Mucosa of descending colon (tissue), 3 donors: Measurements from ENCODE around the gene TMCO4. TPM values are rescaled to one million over a fixed set of nuclear protein-coding genes. Genes with fewer than 3 reads are reported as not detected.

Experiments used
- ATAC-seq: fragments of 200-7000 bp; cut with Tn5 transposase; one replicate; pipeline ENCODE4 v1.9.1; 2020; ENCODE audit warnings: mild to moderate bottlenecking, moderate library complexity
- DNase-seq, 3 donors: peaks; one replicate each; pipeline ENCODE4 v3.0.0-alpha.2; 2020
- H3K36me3 ChIP-seq: fragments of 200-600 bp; one replicate; pipeline ENCODE4 v1.8.0; 2021; ENCODE audit warnings: low read depth, mild to moderate bottlenecking
- H3K4me1 ChIP-seq: fragments of 200-600 bp; one replicate; pipeline ENCODE4 v1.8.0; 2021; ENCODE audit warnings: low read depth, mild to moderate bottlenecking
- H3K4me3 ChIP-seq: fragments of 200-600 bp; one replicate; pipeline ENCODE4 v1.8.0; 2021; ENCODE audit warnings: mild to moderate bottlenecking
- H3K9me3 ChIP-seq: fragments of 200-600 bp; one replicate; pipeline ENCODE4 v1.8.0; 2021; ENCODE audit warnings: mild to moderate bottlenecking
- intact Hi-C, 2 donors: fragments of 100-400 bp; cut with DNase I in 1 of 2; cut with micrococcal nuclease in 1 of 2; formaldehyde crosslinking; loops; one replicate each; pipeline versions ENCODE4 v1.11.0 to v1.11.1; 2022; cut with DNase I, micrococcal nuclease
- total RNA-seq, 3 donors: library from RNA; stranded (reverse); fragmentation: NEBNext Ultra II Directional in 2 of 3; extraction: Animal tissue kit (Norgen Biotek cat#: 25700) in 2 of 3; gene quantifications; one replicate each; pipeline versions ENCODE4 v1.2.1 to v1.2.4, GENCODE V29; 2021 to 2023
- TF ChIP-seq, protein P1 (sequence below): fragments of 200-600 bp; IDR thresholded peaks from one replicate; pipeline ENCODE4 v1.8.0; 2022; ENCODE audit warnings: antibody characterized with exemption, mild to moderate bottlenecking
- donor health status: DM: no; HTN: no; CAD: no; lungs with moderate emphysema.
- donor health status: DM: no; HTN: no; CAD: no.
- donor health status: DM: no; HTN: yes; CAD: no.

The TMCO4 gene
- total RNA-seq, 3 donors from 2014 or later, result 27.9 to 42.8 (median 31.9) TPM

DNA sequence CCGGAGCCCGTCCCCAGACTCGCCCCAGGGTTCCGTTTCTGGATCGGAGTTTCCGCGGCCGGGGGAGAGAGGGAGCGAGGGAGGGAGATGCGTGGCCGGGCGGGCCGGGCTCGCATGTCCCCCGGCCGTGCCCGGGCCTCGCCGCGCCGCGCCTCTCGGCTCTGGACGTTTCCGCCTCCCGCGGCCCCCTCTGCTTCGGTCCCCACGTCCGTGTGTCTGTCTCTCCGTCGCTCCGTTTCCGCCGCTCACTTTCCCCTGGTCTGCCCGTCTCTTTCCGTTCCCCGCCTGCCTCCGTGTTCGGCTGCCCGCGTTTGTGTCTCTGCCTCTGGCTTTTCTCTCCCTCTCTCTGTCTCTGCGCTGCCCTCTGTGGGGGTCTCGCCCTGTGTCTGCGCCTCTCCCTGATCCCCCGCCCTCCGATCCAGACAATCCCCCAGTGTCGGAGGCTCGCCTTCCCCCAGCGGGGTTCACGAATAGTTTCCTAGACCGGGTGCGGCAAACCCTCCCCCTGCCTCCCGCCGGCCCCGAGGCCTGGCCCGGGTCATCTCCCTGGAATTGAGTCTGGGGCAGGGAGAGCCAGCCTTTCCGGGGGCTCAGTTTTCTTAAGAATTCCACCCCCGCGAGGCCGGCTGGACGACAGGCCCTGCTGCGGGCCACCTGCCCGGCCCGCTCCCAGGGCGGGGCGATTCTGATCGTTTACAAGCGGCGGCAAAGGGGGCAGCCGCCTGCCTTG, 154.9 kb downstream of the TMCO4 start:
- no peaks in the 10 kb centered on the region for H3K9me3 ChIP-seq
- intact Hi-C loops, result loop anchor here in 1 of 2 donors (10.0 kb wide), 1 partner anchor 50 kb away; a partner anchor contains a TSS
- TF ChIP-seq, protein P1, sequence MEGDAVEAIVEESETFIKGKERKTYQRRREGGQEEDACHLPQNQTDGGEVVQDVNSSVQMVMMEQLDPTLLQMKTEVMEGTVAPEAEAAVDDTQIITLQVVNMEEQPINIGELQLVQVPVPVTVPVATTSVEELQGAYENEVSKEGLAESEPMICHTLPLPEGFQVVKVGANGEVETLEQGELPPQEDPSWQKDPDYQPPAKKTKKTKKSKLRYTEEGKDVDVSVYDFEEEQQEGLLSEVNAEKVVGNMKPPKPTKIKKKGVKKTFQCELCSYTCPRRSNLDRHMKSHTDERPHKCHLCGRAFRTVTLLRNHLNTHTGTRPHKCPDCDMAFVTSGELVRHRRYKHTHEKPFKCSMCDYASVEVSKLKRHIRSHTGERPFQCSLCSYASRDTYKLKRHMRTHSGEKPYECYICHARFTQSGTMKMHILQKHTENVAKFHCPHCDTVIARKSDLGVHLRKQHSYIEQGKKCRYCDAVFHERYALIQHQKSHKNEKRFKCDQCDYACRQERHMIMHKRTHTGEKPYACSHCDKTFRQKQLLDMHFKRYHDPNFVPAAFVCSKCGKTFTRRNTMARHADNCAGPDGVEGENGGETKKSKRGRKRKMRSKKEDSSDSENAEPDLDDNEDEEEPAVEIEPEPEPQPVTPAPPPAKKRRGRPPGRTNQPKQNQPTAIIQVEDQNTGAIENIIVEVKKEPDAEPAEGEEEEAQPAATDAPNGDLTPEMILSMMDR, result no peak
- ATAC-seq (peak; percentile 13), DNase-seq (peak; percentile 65 to 77 (median 72))
- peak overlapping the region; percentile 86 for H3K4me3 ChIP-seq
- H3K4me1 ChIP-seq, result peaks cover 47% of the 10 kb centered on the region
- H3K36me3 ChIP-seq, result no peaks in the 10 kb centered on the region

DNA sequence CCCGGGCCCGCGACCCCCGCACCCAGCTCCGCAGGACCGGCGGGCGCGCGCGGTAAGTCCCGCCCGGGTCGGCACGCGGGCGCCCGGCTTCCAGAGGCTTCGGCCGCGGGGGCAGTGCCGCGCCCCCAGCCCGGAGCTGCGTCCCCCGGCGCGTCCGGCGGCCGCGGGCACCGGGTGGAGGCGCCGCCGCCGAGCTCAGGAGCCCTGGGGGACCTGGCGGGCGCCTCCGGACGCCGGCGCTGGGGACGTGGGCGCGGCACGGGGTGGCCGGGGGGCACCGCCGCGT, 155.4 kb downstream of the TMCO4 start:
- DNase-seq, result no peak
- Histone ChIP-seq H3K4me3 (peak overlapping the region; percentile 86), H3K36me3 (no peaks in the 10 kb centered on the region), H3K4me1 (peaks cover 52% of the 10 kb centered on the region), H3K9me3 (no peaks in the 10 kb centered on the region)
- no peak for ATAC-seq
- TF ChIP-seq, protein P1, result no peak
- intact Hi-C loops, result loop anchor here in 1 of 2 donors (10.0 kb wide), 1 partner anchor 50 kb away; a partner anchor contains a TSS

DNA sequence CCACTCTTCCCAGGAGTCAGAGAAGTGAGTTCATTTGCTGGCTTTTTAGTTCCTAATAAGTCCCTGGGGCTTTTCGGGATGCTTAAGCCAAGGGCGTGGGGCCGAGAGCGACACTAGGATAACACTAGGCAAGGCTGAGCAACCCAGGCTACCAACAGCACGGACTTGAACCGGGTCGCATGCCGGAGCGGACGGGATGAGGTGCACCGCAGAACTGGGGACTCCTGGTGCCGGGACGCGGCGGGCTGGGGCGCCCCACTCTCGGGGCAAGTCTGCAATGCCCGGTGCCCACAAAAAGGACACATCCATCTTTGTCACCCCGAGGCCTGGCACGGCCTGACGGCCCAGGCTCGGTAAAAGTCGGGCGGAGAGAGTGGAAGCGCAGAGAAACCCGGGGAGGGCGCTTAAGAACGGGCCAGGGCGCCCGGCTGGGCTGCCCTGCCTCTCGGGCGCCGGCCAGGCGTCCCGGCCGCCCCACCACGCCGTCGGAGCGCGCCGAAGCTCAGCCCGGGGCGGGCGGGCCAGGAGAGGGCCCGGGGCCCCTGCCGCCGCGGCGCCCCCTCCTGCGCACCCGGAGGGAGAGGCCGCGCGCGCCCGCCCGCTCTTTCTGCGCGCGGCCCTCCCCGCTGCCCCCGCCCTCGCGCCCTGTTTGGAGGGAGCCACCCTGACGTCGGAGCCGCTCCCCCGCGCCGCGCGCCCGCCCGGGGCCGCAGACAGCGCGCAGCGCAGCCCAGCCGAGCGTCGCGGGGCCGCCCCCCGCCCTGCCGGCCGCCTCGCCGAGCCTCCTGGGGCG, 155.9 kb downstream of the TMCO4 start, which contains the start of gene NBL1:
Gene NBL1, plus strand, starts transcription at position 710 of the 793 bp plus-strand sequence. CDS start 10,720 bp downstream, outside the sequence.
- peak; percentile 50 for ATAC-seq
- peaks cover 48% of the 10 kb centered on the region for H3K4me1 ChIP-seq
- intact Hi-C loops, result loop anchor here in 1 of 2 donors (10.0 kb wide), 1 partner anchor 49 kb away; a partner anchor contains a TSS
- peak; percentile 85 to 89 (median 88) for DNase-seq
- no peaks in the 10 kb centered on the region for H3K36me3 ChIP-seq
- TF ChIP-seq, protein P1, result no peak
- H3K4me3 ChIP-seq, result peak within 1 kb of the TSS; percentile 86
- H3K9me3 ChIP-seq, result no peaks in the 10 kb centered on the region

DNA sequence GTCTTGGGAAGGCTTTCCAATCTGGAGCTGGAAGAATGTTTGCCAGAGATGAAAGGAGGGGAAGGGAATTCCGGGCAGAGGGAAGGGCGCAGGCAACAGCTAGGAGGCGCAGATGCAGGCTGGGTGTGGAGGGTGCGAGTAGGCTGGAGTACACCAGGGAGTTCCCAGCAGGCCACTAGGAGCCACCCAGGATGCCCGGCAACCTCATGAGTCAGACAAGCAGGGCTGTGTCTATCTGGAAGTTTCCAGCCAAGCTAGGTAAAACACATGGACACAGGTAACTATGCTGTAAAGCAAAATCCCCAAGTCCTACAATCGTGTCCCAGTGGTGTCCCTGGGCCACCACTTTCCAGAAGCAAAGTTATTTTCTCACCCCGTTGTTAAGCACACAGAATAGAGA, 156.6 kb downstream of the TMCO4 start:
- ATAC-seq, result peak; percentile 68
- Histone ChIP-seq H3K4me1 (peaks cover 43% of the 10 kb centered on the region), H3K36me3 (no peaks in the 10 kb centered on the region), H3K9me3 (no peaks in the 10 kb centered on the region), H3K4me3 (no peak overlapping the region)
- TF ChIP-seq, protein P1, result peak; percentile 20
- peak; percentile 86 to 91 (median 86) for DNase-seq
- intact Hi-C loops, result loop anchor here in 1 of 2 donors (10.0 kb wide), 1 partner anchor 48 kb away; a partner anchor contains a TSS

DNA sequence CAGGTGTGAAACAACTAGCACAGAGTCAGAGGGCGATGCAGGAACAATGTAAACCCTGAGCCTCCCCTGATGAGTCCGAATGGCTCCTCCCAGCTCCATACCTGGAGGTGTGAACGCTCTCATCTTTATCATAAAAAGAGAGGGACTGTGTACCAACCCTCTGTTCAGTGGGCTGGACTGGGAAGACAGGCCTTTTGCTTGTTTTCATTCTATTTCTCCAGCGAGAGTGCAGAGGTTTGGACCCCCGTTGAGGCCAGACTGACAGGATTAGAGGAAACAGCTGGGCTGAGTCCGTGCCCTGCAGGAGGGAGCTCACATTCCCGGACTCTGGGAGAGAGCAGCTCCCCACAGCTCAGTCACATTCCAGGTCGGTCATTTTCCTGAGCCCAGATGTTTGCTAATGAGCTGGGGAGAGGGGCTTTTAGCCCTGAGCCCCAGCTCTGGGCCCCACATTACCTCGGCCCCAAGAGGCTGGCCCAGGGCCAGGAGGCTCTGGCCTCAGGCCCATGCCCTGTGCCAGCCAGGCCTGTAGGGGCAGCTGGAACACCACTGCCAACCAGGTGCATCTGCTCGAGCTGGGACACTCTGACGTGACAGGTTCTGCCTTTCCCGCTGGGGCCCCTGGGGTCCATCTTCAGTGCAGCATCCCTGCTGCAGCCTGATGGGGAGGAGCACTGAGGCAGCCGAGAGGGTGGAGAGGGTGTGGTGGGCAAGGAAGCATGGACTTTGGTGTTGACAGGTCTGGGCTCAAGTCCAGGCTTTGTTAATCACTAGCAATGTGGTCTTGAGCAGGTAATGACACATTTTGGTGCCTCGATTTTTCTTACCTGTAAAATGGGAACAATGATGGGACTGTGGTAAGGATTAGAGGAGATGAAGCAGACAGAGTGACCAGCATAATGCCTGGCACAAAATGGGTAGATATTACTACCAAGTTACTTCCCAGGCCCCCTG, 159.1 kb downstream of the TMCO4 start:
- intact Hi-C loops, result loop anchor here in 1 of 2 donors (10.0 kb wide), 1 partner anchor 46 kb away; a partner anchor contains a TSS
- no peaks in the 10 kb centered on the region for H3K36me3 ChIP-seq
- TF ChIP-seq, protein P1, result no peak
- H3K4me3 ChIP-seq, result no peak overlapping the region
- no peaks in the 10 kb centered on the region for H3K9me3 ChIP-seq
- peak; percentile 62 for ATAC-seq
- H3K4me1 ChIP-seq, result peaks cover 29% of the 10 kb centered on the region
- peak; percentile 76 to 86 (median 82) for DNase-seq
